Lower leg skin (tissue), 4 donors: ENCODE measurements around the gene ABHD16B. TPM values are rescaled to one million over a fixed set of nuclear protein-coding genes. Genes with fewer than 3 reads are reported as not detected.

ENCODE experiments used
- DNase-seq, 2 donors: peaks; one replicate each; pipeline ENCODE4 v3.0.0-alpha.2; 2019; ENCODE audit warnings: low spot score in 2 of 2
- H3K4me3 ChIP-seq: fragments of 200-600 bp; sonication (generic); 2 replicates; pipeline ENCODE4 v1.5.1; 2017; ENCODE audit warnings: mild to moderate bottlenecking, low read depth; ENCODE audit not compliant: poor library complexity, severe bottlenecking
- POLR2A ChIP-seq, 2 donors: fragments of 450-650 bp; IDR thresholded peaks; one replicate each; pipeline ENCODE4 v1.6.1; 2016 to 2017; ENCODE audit warnings: antibody characterized with exemption in 2 of 2, mild to moderate bottlenecking in 1 of 2, moderate library complexity in 1 of 2
- WGBS, 2 donors: methylation state at CpG; one replicate each; pipeline ENCODE4 v1.1.5; 2018; 5-methylcytosine and 5-hydroxymethylcytosine counted together
- intact Hi-C: fragments of 100-400 bp; cut with DNase I; formaldehyde crosslinking; loops from one replicate; pipeline ENCODE4 v1.15.0; 2023; ENCODE audit warnings: low total_unique reads
- total RNA-seq, 4 donors: library from RNA; depleted of rRNA; stranded (reverse); fragments of >200 nt; gene quantifications; one replicate each; pipeline ENCODE4 v1.1.0, GENCODE V29; 2016
- TF ChIP-seq, protein P1 (sequence below), 3 donors: fragments of 450-650 bp; IDR thresholded peaks; one replicate each; pipeline ENCODE4 v1.5.1; 2016; ENCODE audit warnings: antibody characterized with exemption in 3 of 3, mild to moderate bottlenecking in 3 of 3, moderate library complexity in 2 of 3

ABHD16B gene
- total RNA-seq, 4 donors from 2014 or later: not detected

DNA sequence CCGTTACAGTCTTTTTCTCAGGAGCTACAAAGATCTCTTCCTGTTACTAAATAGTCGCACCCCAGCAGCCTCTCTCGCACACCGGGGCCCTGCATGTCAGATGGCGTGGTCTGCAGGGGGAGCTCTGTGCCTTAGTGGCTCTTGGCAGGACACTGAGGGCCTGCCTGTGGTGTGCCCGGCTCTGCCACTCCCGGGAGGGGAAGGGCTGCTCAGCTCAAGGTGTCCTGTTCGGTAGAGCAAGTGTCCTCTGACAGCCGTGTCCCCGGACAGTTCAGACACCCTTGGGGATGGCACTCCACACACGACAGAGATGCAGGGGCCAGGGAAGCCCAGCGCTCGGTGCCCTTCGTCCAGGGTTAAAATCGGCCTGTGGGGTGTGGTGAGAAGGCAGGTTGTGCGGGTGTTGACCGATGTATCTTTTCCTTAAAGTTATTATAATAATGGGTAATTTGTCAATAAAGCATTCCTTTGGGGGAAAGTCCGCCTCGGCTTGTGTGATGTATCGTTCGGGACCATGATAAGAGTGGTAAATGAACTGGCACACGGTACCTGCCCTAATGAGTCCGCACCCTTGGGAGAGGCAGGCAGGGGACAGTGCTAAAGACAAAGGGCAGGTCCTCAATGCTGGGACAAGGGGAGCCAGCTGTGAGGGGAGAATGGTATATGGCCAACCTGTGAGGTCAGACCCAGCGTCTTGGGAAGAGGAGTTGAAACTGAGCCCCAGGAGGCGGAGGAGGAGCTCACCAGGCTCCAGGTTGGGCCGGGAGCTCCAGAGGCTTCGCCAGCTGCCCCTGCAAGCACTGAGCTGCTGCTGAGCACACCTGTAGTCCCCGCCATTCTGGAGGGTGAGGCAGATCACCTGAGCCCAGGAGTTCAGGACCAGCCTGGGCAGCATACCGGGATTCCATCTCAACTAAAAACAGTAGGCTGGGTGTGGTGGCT lies 30.0 kb downstream of the ABHD16B start:
- intact Hi-C loops: no loop called here
- no peak for DNase-seq
- no peak overlapping the region for H3K4me3 ChIP-seq
- WGBS, 2 donors: 90 to 92% methylated on average over 29 of the region's 29 CpGs
- TF ChIP-seq POLR2A (IDR thresholded peaks at IDR 0.05): no peak
- TF ChIP-seq, protein P1, sequence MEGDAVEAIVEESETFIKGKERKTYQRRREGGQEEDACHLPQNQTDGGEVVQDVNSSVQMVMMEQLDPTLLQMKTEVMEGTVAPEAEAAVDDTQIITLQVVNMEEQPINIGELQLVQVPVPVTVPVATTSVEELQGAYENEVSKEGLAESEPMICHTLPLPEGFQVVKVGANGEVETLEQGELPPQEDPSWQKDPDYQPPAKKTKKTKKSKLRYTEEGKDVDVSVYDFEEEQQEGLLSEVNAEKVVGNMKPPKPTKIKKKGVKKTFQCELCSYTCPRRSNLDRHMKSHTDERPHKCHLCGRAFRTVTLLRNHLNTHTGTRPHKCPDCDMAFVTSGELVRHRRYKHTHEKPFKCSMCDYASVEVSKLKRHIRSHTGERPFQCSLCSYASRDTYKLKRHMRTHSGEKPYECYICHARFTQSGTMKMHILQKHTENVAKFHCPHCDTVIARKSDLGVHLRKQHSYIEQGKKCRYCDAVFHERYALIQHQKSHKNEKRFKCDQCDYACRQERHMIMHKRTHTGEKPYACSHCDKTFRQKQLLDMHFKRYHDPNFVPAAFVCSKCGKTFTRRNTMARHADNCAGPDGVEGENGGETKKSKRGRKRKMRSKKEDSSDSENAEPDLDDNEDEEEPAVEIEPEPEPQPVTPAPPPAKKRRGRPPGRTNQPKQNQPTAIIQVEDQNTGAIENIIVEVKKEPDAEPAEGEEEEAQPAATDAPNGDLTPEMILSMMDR (IDR thresholded peaks at IDR 0.05): no peak

- no peak for DNase-seq
- H3K4me3 ChIP-seq: no peak overlapping the region
- intact Hi-C loops: no loop called here
- TF ChIP-seq, protein P1 (IDR thresholded peaks at IDR 0.05): no peak
- TF ChIP-seq POLR2A (IDR thresholded peaks at IDR 0.05): no peak
- 89% methylated on average over 7 of the region's 7 CpGs for WGBS, 2 donors
These were observed 31.1 kb downstream of the ABHD16B start for GRCh38 chr20:63892402-63892801.

- WGBS, 2 donors: 17 to 30% methylated on average over 6 of the region's 6 CpGs
- intact Hi-C loops: no loop called here
- DNase-seq: no peak
- H3K4me3 ChIP-seq: no peak overlapping the region
- no peak for TF ChIP-seq POLR2A (IDR thresholded peaks at IDR 0.05)
- TF ChIP-seq, protein P1 (IDR thresholded peaks at IDR 0.05): no peak
These were observed 32.7 kb downstream of the ABHD16B start for GRCh38 chr20:63893999-63894357.

- intact Hi-C loops: no loop called here
- peak; percentile 92 to 98 for DNase-seq
- WGBS, 2 donors: 2 to 3% methylated on average over 57 of the region's 82 CpGs
- TF ChIP-seq, protein P1 (IDR thresholded peaks at IDR 0.05): no peak
- TF ChIP-seq POLR2A (IDR thresholded peaks at IDR 0.05): no peak
- peak within 1 kb of the TSS; percentile 55 for H3K4me3 ChIP-seq
These were observed 33.3 kb downstream of the ABHD16B start, which contains the start of gene DNAJC5 for GRCh38 chr20:63894358-63895201. Gene DNAJC5, plus strand, starts transcription at chr20:63895126. Its CDS starts 33,220 bp downstream, at chr20:63928346.

GRCh38 chr20:63895202-63895951 lies 34.1 kb downstream of the ABHD16B start:
- no peak for DNase-seq
- WGBS, 2 donors: 0% methylated on average over 21 to 24 of the region's 87 CpGs
- no peak for TF ChIP-seq POLR2A (IDR thresholded peaks at IDR 0.05)
- peak overlapping the region; percentile 55 for H3K4me3 ChIP-seq
- intact Hi-C loops: no loop called here
